ENCODE measurements around the gene CDK5. TPM values are rescaled to one million over a fixed set of nuclear protein-coding genes. Genes with fewer than 3 reads are reported as not detected.
"Not testable (repeated sequence)": the region's sequence is repeated elsewhere in the genome, so short reads cannot be mapped to it uniquely, and the experiment has no call there.

CDK5 gene
- total RNA-seq, 1 experiment from 2014 or later = 36.9 TPM

- DNase-seq = peak; percentile 81
- H3K4me3 ChIP-seq (ENCODE audit: insufficient read depth, low read depth, low read length) = no peak overlapping the region
Measured at GRCh38 chr7:151032936-151033863, 24.5 kb downstream of the CDK5 start.

GRCh38 chr7:151031011-151031410, 26.7 kb downstream of the CDK5 start:
- no peak for DNase-seq
- no peaks in the 10 kb centered on the region for H3K27me3 ChIP-seq (ENCODE audit: control insufficient read depth, insufficient read depth, low read length)
- no peaks in the 10 kb centered on the region; the same call in none of the 2 replicates for H3K36me3 ChIP-seq (replicated peaks; ENCODE audit: control insufficient read depth, insufficient read depth, low read length)
- no peak overlapping the region for H3K4me3 ChIP-seq (ENCODE audit: insufficient read depth, low read depth, low read length)

More at GRCh38 chr7:151032936-151033863, 24.5 kb downstream of the CDK5 start:
- no peaks in the 10 kb centered on the region; the same call in none of the 2 replicates for H3K36me3 ChIP-seq (replicated peaks; ENCODE audit: control insufficient read depth, insufficient read depth, low read length)
- no peaks in the 10 kb centered on the region for H3K27me3 ChIP-seq (ENCODE audit: control insufficient read depth, insufficient read depth, low read length)

GRCh38 chr7:151028948-151029501, 28.7 kb downstream of the CDK5 start:
- Histone ChIP-seq H3K36me3 (replicated peaks; ENCODE audit: control insufficient read depth, insufficient read depth, low read length) (no peaks in the 10 kb centered on the region), H3K4me3 (ENCODE audit: insufficient read depth, low read depth, low read length) (peak overlapping the region; percentile 80), H3K27me3 (ENCODE audit: control insufficient read depth, insufficient read depth, low read length) (no peaks in the 10 kb centered on the region; the same call in 1 of the 2 replicates)
- DNase-seq = no peak

- Histone ChIP-seq H3K36me3 (replicated peaks; ENCODE audit: control insufficient read depth, insufficient read depth, low read length) (no peaks in the 10 kb centered on the region), H3K4me3 (ENCODE audit: insufficient read depth, low read depth, low read length) (peak within 1 kb of the TSS; percentile 80), H3K27me3 (ENCODE audit: control insufficient read depth, insufficient read depth, low read length) (no peaks in the 10 kb centered on the region; the same call in 1 of the 2 replicates)
- peak; percentile 100 for DNase-seq
Measured at GRCh38 chr7:151028131-151028947, 29.4 kb downstream of the CDK5 start, which contains the start of gene ABCB8. ABCB8 (plus strand) TSS chr7:151028450; CDS start chr7:151028516, 66 bp downstream.

GRCh38 chr7:151027728-151028130, 30.0 kb downstream of the CDK5 start:
- not testable (repeated sequence) for DNase-seq; H3K27me3 ChIP-seq (ENCODE audit: control insufficient read depth, insufficient read depth, low read length); H3K36me3 ChIP-seq (replicated peaks; ENCODE audit: control insufficient read depth, insufficient read depth, low read length)
- H3K4me3 ChIP-seq (ENCODE audit: insufficient read depth, low read depth, low read length) = peak overlapping the region; percentile 17

GRCh38 chr7:151026771-151027727, 30.6 kb downstream of the CDK5 start:
- not testable (repeated sequence) for H3K36me3 ChIP-seq (replicated peaks; ENCODE audit: control insufficient read depth, insufficient read depth, low read length); DNase-seq; H3K27me3 ChIP-seq (ENCODE audit: control insufficient read depth, insufficient read depth, low read length)
- peak overlapping the region; percentile 17 for H3K4me3 ChIP-seq (ENCODE audit: insufficient read depth, low read depth, low read length)

- Histone ChIP-seq H3K36me3 (replicated peaks; ENCODE audit: control insufficient read depth, insufficient read depth, low read length) (no peaks in the 10 kb centered on the region), H3K4me3 (ENCODE audit: insufficient read depth, low read depth, low read length) (no peak overlapping the region), H3K27me3 (ENCODE audit: control insufficient read depth, insufficient read depth, low read length) (no peaks in the 10 kb centered on the region; the same call in 1 of the 2 replicates)
- no peak for DNase-seq
Measured at GRCh38 chr7:151025924-151026671, 31.6 kb downstream of the CDK5 start.

- DNase-seq = no peak
- Histone ChIP-seq H3K27me3 (ENCODE audit: control insufficient read depth, insufficient read depth, low read length) (peaks cover 13% of the 10 kb centered on the region), H3K4me3 (ENCODE audit: insufficient read depth, low read depth, low read length) (no peak within 1 kb of the TSS), H3K36me3 (replicated peaks; ENCODE audit: control insufficient read depth, insufficient read depth, low read length) (no peaks in the 10 kb centered on the region)
Measured at GRCh38 chr7:151024435-151025056, 33.2 kb downstream of the CDK5 start, which contains the start of gene ATG9B. ATG9B (minus strand) TSS chr7:151024494; CDS start chr7:151024423, 71 bp downstream.

DNA sequence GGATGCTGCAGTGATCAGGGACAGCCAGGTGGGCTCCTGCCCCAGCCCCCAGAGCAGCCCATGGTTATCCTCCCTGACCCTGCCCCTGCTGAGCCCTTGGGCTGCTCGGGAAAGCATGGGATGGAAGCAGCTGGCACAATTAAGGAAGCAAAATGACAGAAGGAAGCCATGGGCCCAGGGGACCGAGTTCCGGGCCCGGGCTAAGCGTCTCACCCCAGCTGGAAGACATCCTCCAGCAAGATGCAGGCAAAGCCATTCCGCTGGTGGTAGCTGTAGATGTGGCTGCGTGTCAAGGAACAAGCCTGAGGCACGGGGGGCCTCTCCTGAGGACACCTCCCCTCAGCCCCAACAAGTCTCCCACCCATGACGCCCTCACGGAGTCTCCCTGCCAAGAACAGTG, 34.5 kb downstream of the CDK5 start:
- DNase-seq = no peak

GRCh38 chr7:151020231-151020630, 37.5 kb downstream of the CDK5 start:
- H3K36me3 ChIP-seq (replicated peaks; ENCODE audit: control insufficient read depth, insufficient read depth, low read length) = no peaks in the 10 kb centered on the region
- DNase-seq = no peak
- peaks cover 43% of the 10 kb centered on the region for H3K27me3 ChIP-seq (ENCODE audit: control insufficient read depth, insufficient read depth, low read length)
- no peak overlapping the region for H3K4me3 ChIP-seq (ENCODE audit: insufficient read depth, low read depth, low read length)

More for the DNA sequence above, 34.5 kb downstream of the CDK5 start:
- Histone ChIP-seq H3K27me3 (ENCODE audit: control insufficient read depth, insufficient read depth, low read length) (peaks cover 27% of the 10 kb centered on the region), H3K36me3 (replicated peaks; ENCODE audit: control insufficient read depth, insufficient read depth, low read length) (no peaks in the 10 kb centered on the region), H3K4me3 (ENCODE audit: insufficient read depth, low read depth, low read length) (no peak overlapping the region)

DNA sequence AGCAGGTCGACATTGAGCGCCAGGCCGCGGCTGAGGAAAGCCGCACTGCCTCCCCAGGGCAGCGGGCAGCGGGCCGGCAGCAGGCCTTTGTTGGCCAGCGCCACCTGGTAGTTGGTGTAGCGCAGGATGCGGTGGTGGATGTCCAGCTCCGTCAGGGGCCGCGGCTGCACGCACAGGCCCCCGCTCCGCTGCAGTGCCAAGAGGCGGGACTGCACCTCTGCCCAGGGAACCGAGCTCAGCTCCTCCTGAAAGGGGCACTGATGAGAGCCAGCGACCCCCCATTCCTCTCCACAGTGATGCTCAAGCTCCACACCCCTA, 38.6 kb downstream of the CDK5 start:
- no peak for DNase-seq
- Histone ChIP-seq H3K36me3 (replicated peaks; ENCODE audit: control insufficient read depth, insufficient read depth, low read length) (no peaks in the 10 kb centered on the region), H3K4me3 (ENCODE audit: insufficient read depth, low read depth, low read length) (peak overlapping the region; percentile 30), H3K27me3 (ENCODE audit: control insufficient read depth, insufficient read depth, low read length) (peaks cover 43% of the 10 kb centered on the region)

DNA sequence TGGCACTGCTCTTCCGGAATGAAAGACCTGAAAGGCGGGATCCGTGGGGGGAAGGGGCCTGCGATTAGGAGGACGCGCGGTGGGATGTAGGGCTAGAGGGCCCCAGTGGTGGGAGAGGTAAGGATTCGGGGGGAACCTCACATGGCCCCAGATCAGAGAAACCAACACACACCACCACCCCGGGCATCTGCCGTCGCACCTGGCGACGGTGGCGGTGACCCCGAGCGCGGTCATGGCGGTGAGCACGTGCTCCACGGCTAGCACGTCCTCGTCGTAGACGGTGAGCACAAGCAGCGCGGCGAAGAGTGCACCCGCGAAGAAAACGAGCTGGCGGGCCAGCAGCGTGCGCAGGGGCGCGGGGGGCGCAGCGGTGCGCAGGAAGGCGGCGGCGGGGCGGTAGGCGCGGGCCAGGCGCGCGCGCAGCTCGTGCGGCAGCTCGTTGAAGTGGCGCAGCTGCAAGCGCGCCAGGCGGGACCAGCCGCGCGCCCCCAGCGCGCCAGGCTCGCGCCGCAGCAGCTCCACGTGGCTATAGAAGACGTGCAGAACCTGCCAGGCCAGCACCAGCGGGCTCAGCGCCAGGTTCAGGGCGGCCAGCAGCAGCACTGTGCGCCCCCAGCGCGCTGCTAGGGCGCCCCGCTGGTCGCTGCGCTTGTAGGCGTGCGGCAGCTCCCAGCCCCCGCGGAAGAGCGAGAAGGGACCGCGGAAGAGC, 39.1 kb downstream of the CDK5 start:
- H3K4me3 ChIP-seq (ENCODE audit: insufficient read depth, low read depth, low read length) = peak overlapping the region; percentile 30
- DNase-seq = peak; percentile 82
- H3K27me3 ChIP-seq (ENCODE audit: control insufficient read depth, insufficient read depth, low read length) = peaks cover 47% of the 10 kb centered on the region
- no peaks in the 10 kb centered on the region for H3K36me3 ChIP-seq (replicated peaks; ENCODE audit: control insufficient read depth, insufficient read depth, low read length)
